Endothelial cell of umbilical vein (primary cell): Measurements from ENCODE around the gene SEMA4D. TPM values are rescaled to one million over a fixed set of nuclear protein-coding genes. Genes with fewer than 3 reads are reported as not detected.

Source experiments
- BruUV-seq: library from RNA; stranded (reverse); fragments of 400-500 nt; replicated peaks from 2 replicates; lab custom pipeline; 2021; lab: Mats Ljungman, UMichigan
- CTCF ChIA-PET: fragments of 300-600, 350-600 bp; sonication (Branson Sonifier 250); formaldehyde crosslinking; loops from one replicate; lab custom pipeline; 2021; ENCODE audit warnings: antibody characterized with exemption, inconsistent platforms; lab: Charles Lee
- POLR2A ChIA-PET: fragments of 300-600, 350-600 bp; sonication (Branson Sonifier 250); formaldehyde crosslinking; loops from one replicate; lab custom pipeline; 2021; ENCODE audit warnings: antibody characterized with exemption, inconsistent platforms; lab: Charles Lee
- DNase-seq: peaks from one replicate; pipeline ENCODE4 v3.0.0-alpha.2; 2011; ENCODE audit warnings: low read depth, low spot score
- FAIRE-seq: peaks from 2 replicates; lab custom pipeline; 2011; peaks lifted over from hg19 to GRCh38; lab: Jason Lieb, UNC
- H2AFZ ChIP-seq: 2 replicates; pipeline ENCODE4 v1.6.0; 2012; ENCODE audit warnings: low read depth, low read length, control low read depth, inconsistent platforms
- H3K27ac ChIP-seq: 2 replicates; pipeline ENCODE4 v1.5.1; 2011; ENCODE audit warnings: low read depth, mild to moderate bottlenecking, control low read depth, low read length, moderate library complexity; ENCODE audit not compliant: insufficient read depth
- H3K27me3 ChIP-seq, 2 experiments: 2 replicates each; pipeline versions ENCODE4 v1.6.0 to v1.6.1; 2011; ENCODE audit warnings: low read length in 2 of 2, mixed read lengths in 1 of 2; ENCODE audit not compliant: control insufficient read depth in 2 of 2, insufficient read depth in 2 of 2
- H3K36me3 ChIP-seq, 2 experiments: 2 replicates in 1 of 2; 3 replicates in 1 of 2; pipeline ENCODE4 v1.5.1; 2011; ENCODE audit warnings: low read length in 2 of 2, mild to moderate bottlenecking in 1 of 2, moderate library complexity in 1 of 2; ENCODE audit not compliant: control insufficient read depth in 2 of 2, insufficient read depth in 2 of 2; ENCODE audit errors: extremely low read depth in 1 of 2
- H3K4me1 ChIP-seq: 3 replicates; pipeline ENCODE4 v1.5.1; 2011; ENCODE audit warnings: mild to moderate bottlenecking, low read length; ENCODE audit not compliant: control insufficient read depth, insufficient read depth; ENCODE audit errors: extremely low read depth
- H3K4me2 ChIP-seq: 2 replicates; pipeline ENCODE4 v1.6.1; 2011; ENCODE audit warnings: low read length, control low read depth, mixed read lengths; ENCODE audit not compliant: insufficient read depth
- H3K4me3 ChIP-seq, 3 experiments: fragments of 200-600 bp in 1 of 3; sonication (generic), shearing (Covaris generic) in 1 of 3; replicated peaks in 1 of 3; 2 replicates each; pipeline ENCODE4 v1.5.1; 2011 to 2016; ENCODE audit warnings: control low read depth in 3 of 3, low read length in 3 of 3, mild to moderate bottlenecking in 2 of 3, inconsistent platforms in 1 of 3, low read depth in 1 of 3, moderate library complexity in 1 of 3; ENCODE audit not compliant: insufficient read depth in 1 of 3
- H3K79me2 ChIP-seq: 2 replicates; pipeline ENCODE4 v1.6.0; 2012; ENCODE audit warnings: low read length, inconsistent platforms; ENCODE audit not compliant: control insufficient read depth, insufficient read depth
- H3K9ac ChIP-seq: replicated peaks from 2 replicates; pipeline ENCODE3; 2011; ENCODE audit warnings: low read length, control low read depth; ENCODE audit not compliant: insufficient read depth; ENCODE audit errors: extremely low read depth
- H3K9me1 ChIP-seq: replicated peaks from 3 replicates; pipeline ENCODE4 v1.6.0; 2011; ENCODE audit warnings: mild to moderate bottlenecking, low read length; ENCODE audit not compliant: control insufficient read depth, insufficient read depth; ENCODE audit errors: extremely low read depth
- H3K9me3 ChIP-seq: replicated peaks from 2 replicates; pipeline ENCODE4 v1.5.1; 2012; ENCODE audit warnings: low read length, inconsistent platforms; ENCODE audit not compliant: control insufficient read depth, insufficient read depth
- H4K20me1 ChIP-seq: replicated peaks from 2 replicates; pipeline ENCODE3; 2011; ENCODE audit warnings: mild to moderate bottlenecking, low read length; ENCODE audit not compliant: control insufficient read depth, insufficient read depth; ENCODE audit errors: extremely low read depth
- CTCF ChIP-seq, 2 donors: IDR thresholded peaks; 1 replicate in 1 of 2; 2 replicates in 1 of 2; pipeline ENCODE4 v1.5.1; 2011; ENCODE audit warnings: low read length in 2 of 2, mild to moderate bottlenecking in 2 of 2, moderate library complexity in 2 of 2, control low read depth in 1 of 2, inconsistent platforms in 1 of 2, low read depth in 1 of 2; ENCODE audit not compliant: insufficient read depth in 1 of 2; ENCODE audit errors: extremely low read depth in 1 of 2
- EZH2 ChIP-seq: IDR thresholded peaks from 2 replicates; pipeline ENCODE4 v1.6.1; 2012; ENCODE audit warnings: borderline replicate concordance, low read depth, mild to moderate bottlenecking, moderate library complexity, low read length, inconsistent platforms; ENCODE audit not compliant: severe bottlenecking
- FOS ChIP-seq: IDR thresholded peaks from 2 replicates; pipeline ENCODE4 v1.6.1; 2011; ENCODE audit warnings: mild to moderate bottlenecking, low read length, moderate library complexity, borderline replicate concordance; ENCODE audit not compliant: insufficient read depth
- GATA2 ChIP-seq: IDR thresholded peaks from 2 replicates; pipeline ENCODE4 v1.7.0; 2011; ENCODE audit warnings: low read depth, mild to moderate bottlenecking, moderate library complexity, mixed read lengths, low read length; ENCODE audit not compliant: insufficient read length, insufficient read depth
- JUN ChIP-seq: IDR thresholded peaks from 2 replicates; pipeline ENCODE4 v1.6.1; 2011; ENCODE audit warnings: borderline replicate concordance, low read depth; ENCODE audit not compliant: insufficient read length, insufficient read depth
- MAX ChIP-seq: IDR thresholded peaks from 2 replicates; pipeline ENCODE4 v1.6.1; 2011; ENCODE audit not compliant: insufficient read depth, insufficient read length
- MYC ChIP-seq: IDR thresholded peaks from one replicate; pipeline ENCODE4 v1.6.1; 2011; ENCODE audit warnings: mild to moderate bottlenecking, low read depth, low read length
- POLR2A ChIP-seq: IDR thresholded peaks from 2 replicates; pipeline ENCODE4 v1.6.1; 2012; ENCODE audit warnings: low read depth, mild to moderate bottlenecking, control low read depth, low read length
- POLR2AphosphoS5 ChIP-seq: IDR thresholded peaks from 2 replicates; pipeline ENCODE4 v1.6.1; 2012; ENCODE audit warnings: low read depth, mild to moderate bottlenecking, control low read depth, low read length, moderate library complexity; ENCODE audit not compliant: insufficient read depth
- dilution Hi-C: fragments of 300-500 bp; cut with MboI; formaldehyde crosslinking; loops from one replicate; pipeline ENCODE4 v1.15.0; 2019; ENCODE audit warnings: low sequenced_read_pairs; ENCODE audit not compliant: extremely low pct_ligation_motif_present
- intact Hi-C: fragments of 100-400 bp; cut with micrococcal nuclease; formaldehyde crosslinking; loops from one replicate; pipeline ENCODE4 v1.10.0; 2022
- polyA plus RNA-seq, 4 experiments: library from polyadenylated mRNA; depleted of rRNA in 3 of 4; stranded (reverse) in 3 of 4; unstranded in 1 of 4; fragments of >200 nt; gene quantifications; 2 replicates each; pipeline versions ENCODE4 v1.2.1 to v1.2.3, GENCODE V29; 2011 to 2012; ENCODE audit warnings: missing spikeins in 1 of 4
- total RNA-seq: library from RNA; stranded (reverse); gene quantifications from 2 replicates; pipeline ENCODE4 v1.2.3, GENCODE V29; 2021

SEMA4D gene
- total and polyA plus RNA-seq, 2 donors (not counting 3 experiments of a cell fraction or from before 2014, with no cell fraction given) = 3.9 to 15.7 TPM

- dilution Hi-C loops (no loop called here), intact Hi-C loops (no loop called here)
- Histone ChIP-seq H3K9ac (no peak overlapping the region), H4K20me1 (no peaks in the 10 kb centered on the region), H3K36me3 (no peaks in the 10 kb centered on the region), H3K4me1 (no peaks in the 10 kb centered on the region), H3K9me1 (no peaks in the 10 kb centered on the region), H3K27me3 (no peaks in the 10 kb centered on the region), H3K4me2 (no peak overlapping the region), H3K27ac (no peak overlapping the region), H3K79me2 (no peaks in the 10 kb centered on the region), H3K9me3 (no peaks in the 10 kb centered on the region), H3K4me3 (no peak overlapping the region), H2AFZ (no peak overlapping the region)
- no peak for FAIRE-seq
- ChIA-PET CTCF (interaction anchor here (1.3 kb wide), 1 partner anchor 66 kb away, joined by 3 read pairs; no protein-coding TSS in a partner anchor), POLR2A (no interaction called here)
- no TSS peak for BruUV-seq
- TF ChIP-seq FOS (no peak), POLR2AphosphoS5 (no peak), POLR2A (no peak), CTCF (IDR thresholded peaks at IDR 0.05; ENCODE audit: extremely low read depth in 1 of 2, insufficient read depth in 1 of 2, low read depth in 1 of 2, low read length in 2 of 2) (no peak), MAX (no peak), GATA2 (no peak), JUN (no peak), EZH2 (no peak), MYC (no peak)
- no peak for DNase-seq
These were observed 57.4 kb downstream of the SEMA4D start for GRCh38 chr9:89440548-89440947.
